Fibroblast of gingiva (primary cell): Measurements from ENCODE around the gene AP2S1.
"Not testable (repeated sequence)": the region's sequence is repeated elsewhere in the genome, so short reads cannot be mapped to it uniquely, and the experiment has no call there.

Source experiments
- DNase-seq: peaks from one replicate; pipeline ENCODE4 v3.0.0-alpha.2; 2011; ENCODE audit warnings: low read depth

The AP2S1 gene

GRCh38 chr19:46867170-46867569 lies 16.5 kb upstream of the AP2S1 start:
- DNase-seq: no peak

GRCh38 chr19:46866407-46867136 lies 15.9 kb upstream of the AP2S1 start:
- no peak for DNase-seq

GRCh38 chr19:46863818-46864629 lies 13.4 kb upstream of the AP2S1 start:
- peak; percentile 86 for DNase-seq

GRCh38 chr19:46862974-46863632 lies 12.5 kb upstream of the AP2S1 start:
- no peak for DNase-seq

- no peak for DNase-seq
These were observed 11.8 kb upstream of the AP2S1 start for GRCh38 chr19:46862503-46862834.

- no peak for DNase-seq
These were observed 11.3 kb upstream of the AP2S1 start for GRCh38 chr19:46861691-46862502.

- DNase-seq: peak; percentile 85
These were observed 10.4 kb upstream of the AP2S1 start, which contains the start of gene ARHGAP35 for GRCh38 chr19:46860846-46861690. ARHGAP35 (plus strand) TSS chr19:46860997; CDS start chr19:46918676, 57,679 bp downstream.

- peak; percentile 99 for DNase-seq
These were observed 9.6 kb upstream of the AP2S1 start for GRCh38 chr19:46860125-46860845.

- DNase-seq: peak; percentile 85
These were observed 9.0 kb upstream of the AP2S1 start for GRCh38 chr19:46859637-46860124.

- peak; percentile 97 for DNase-seq
These were observed 5.7 kb upstream of the AP2S1 start for GRCh38 chr19:46856062-46857022.

GRCh38 chr19:46854698-46855097 lies 4.1 kb upstream of the AP2S1 start:
- DNase-seq: not testable (repeated sequence)

- no peak for DNase-seq
These were observed 2.2 kb upstream of the AP2S1 start for GRCh38 chr19:46852830-46853229.

GRCh38 chr19:46849610-46850009 lies 1.0 kb downstream of the AP2S1 start:
- no peak for DNase-seq

GRCh38 chr19:46848389-46848788 lies 2.3 kb downstream of the AP2S1 start:
- DNase-seq: no peak

GRCh38 chr19:46847528-46847927 lies 3.1 kb downstream of the AP2S1 start:
- no peak for DNase-seq

- DNase-seq: no peak
These were observed 4.6 kb downstream of the AP2S1 start for GRCh38 chr19:46845959-46846459.

GRCh38 chr19:46844067-46844489 lies 6.6 kb downstream of the AP2S1 start:
- DNase-seq: no peak

- DNase-seq: no peak
These were observed 7.9 kb downstream of the AP2S1 start for GRCh38 chr19:46842791-46843190.
